H1 (cell line): ENCODE data around the gene SNX24. TPM values are rescaled to one million over a fixed set of nuclear protein-coding genes. Genes with fewer than 3 reads are reported as not detected.

ENCODE experiments used
- PHF8 ChIP-seq: fragments of 200-600 bp; sonication (generic); conservative IDR thresholded peaks from 2 replicates; pipeline ENCODE4 v1.7.1; 2012; ENCODE audit warnings: low read depth, mild to moderate bottlenecking, inconsistent platforms, low read length, moderate library complexity
- SIX5 ChIP-seq: IDR thresholded peaks from 2 replicates; pipeline ENCODE4 v1.6.1; 2011; ENCODE audit warnings: mild to moderate bottlenecking, low read depth, low read length
- polyA plus RNA-seq, 7 experiments: library from polyadenylated mRNA; depleted of rRNA in 3 of 7; stranded (reverse) in 5 of 7; unstranded in 2 of 7; fragments of >200 nt in 5 of 7; fragments of 200-250 nt in 2 of 7; gene quantifications; 1 replicate in 5 of 7; 2 replicates in 1 of 7; 4 replicates in 1 of 7; pipeline versions ENCODE4 v1.2.1 to v1.2.3, GENCODE V29; 2011 to 2013; ENCODE audit warnings: missing spikeins in 2 of 7, mixed read lengths in 2 of 7
- total RNA-seq: library from RNA; stranded (reverse); fragmentation: NEBNext Ultra II Directional; extraction: Animal tissue kit (Norgen Biotek cat#: 25700); gene quantifications from 2 replicates; pipeline ENCODE4 v1.2.1, GENCODE V29; 2021

SNX24 gene
- total and polyA plus RNA-seq, 2 of the 8 experiments (the other 6 are each of a cell fraction or from before 2014, with no cell fraction given): 7.3 to 14.3 TPM

GRCh38 chr5:122885045-122885517, 39.7 kb downstream of the SNX24 start (continued):
- TF ChIP-seq SIX5: no peak
- no peak for TF ChIP-seq PHF8
